ENCODE data around the gene NOS1AP. TPM values are rescaled to one million over a fixed set of nuclear protein-coding genes. Genes with fewer than 3 reads are reported as not detected.

NOS1AP gene
- polyA plus RNA-seq, 1 donor, result 2.7 TPM

- no CpG with 5 or more reads among the region's 2 CpGs for WGBS (ENCODE audit: insufficient coverage, low lambda C conversion rate)
- Histone ChIP-seq H3K4me1 (ENCODE audit: control insufficient read depth, insufficient read depth, low read length) (peaks cover 7% of the 10 kb centered on the region), H3K27me3 (ENCODE audit: control insufficient read depth, insufficient read depth, low read length) (no peaks in the 10 kb centered on the region), H3K9me3 (ENCODE audit: control insufficient read depth, low read depth, low read length) (no peaks in the 10 kb centered on the region), H3K36me3 (ENCODE audit: control insufficient read depth, insufficient read depth, low read length) (no peaks in the 10 kb centered on the region), H3K27ac (ENCODE audit: low read length) (no peak overlapping the region), H3K4me3 (ENCODE audit: low read length) (no peak overlapping the region)
- no peak for DNase-seq
Observed at GRCh38 chr1:162236618-162237017, 167.1 kb downstream of the NOS1AP start.

- Histone ChIP-seq H3K36me3 (ENCODE audit: control insufficient read depth, insufficient read depth, low read length) (no peaks in the 10 kb centered on the region), H3K9me3 (ENCODE audit: control insufficient read depth, low read depth, low read length) (no peaks in the 10 kb centered on the region), H3K4me3 (ENCODE audit: low read length) (no peak overlapping the region), H3K4me1 (ENCODE audit: control insufficient read depth, insufficient read depth, low read length) (peaks cover 7% of the 10 kb centered on the region), H3K27ac (ENCODE audit: low read length) (no peak overlapping the region), H3K27me3 (ENCODE audit: control insufficient read depth, insufficient read depth, low read length) (no peaks in the 10 kb centered on the region)
- no peak for DNase-seq
- WGBS (ENCODE audit: insufficient coverage, low lambda C conversion rate), result no CpG with 5 or more reads among the region's 4 CpGs
Observed at GRCh38 chr1:162240577-162240976, 171.1 kb downstream of the NOS1AP start.

- DNase-seq, result no peak
- Histone ChIP-seq H3K4me1 (ENCODE audit: control insufficient read depth, insufficient read depth, low read length) (peaks cover 18% of the 10 kb centered on the region), H3K4me3 (ENCODE audit: low read length) (no peak overlapping the region), H3K27ac (ENCODE audit: low read length) (no peak overlapping the region), H3K9me3 (ENCODE audit: control insufficient read depth, low read depth, low read length) (no peaks in the 10 kb centered on the region), H3K27me3 (ENCODE audit: control insufficient read depth, insufficient read depth, low read length) (no peaks in the 10 kb centered on the region), H3K36me3 (ENCODE audit: control insufficient read depth, insufficient read depth, low read length) (no peaks in the 10 kb centered on the region)
- 100% methylated on average over 3 of the region's 6 CpGs for WGBS (ENCODE audit: insufficient coverage, low lambda C conversion rate)
Observed at GRCh38 chr1:162242804-162243203, 173.3 kb downstream of the NOS1AP start.

- H3K27me3 ChIP-seq (ENCODE audit: control insufficient read depth, insufficient read depth, low read length), result no peaks in the 10 kb centered on the region
- H3K27ac ChIP-seq (ENCODE audit: low read length), result no peak overlapping the region
- no peak for DNase-seq
- no peaks in the 10 kb centered on the region for H3K36me3 ChIP-seq (ENCODE audit: control insufficient read depth, insufficient read depth, low read length)
- no peaks in the 10 kb centered on the region for H3K9me3 ChIP-seq (ENCODE audit: control insufficient read depth, low read depth, low read length)
- H3K4me3 ChIP-seq (ENCODE audit: low read length), result no peak overlapping the region
- peaks cover 11% of the 10 kb centered on the region for H3K4me1 ChIP-seq (ENCODE audit: control insufficient read depth, insufficient read depth, low read length)
- no CpG with 5 or more reads among the region's 3 CpGs for WGBS (ENCODE audit: insufficient coverage, low lambda C conversion rate)
Observed at GRCh38 chr1:162248854-162249535, 179.5 kb downstream of the NOS1AP start.

GRCh38 chr1:162250004-162250730 lies 180.7 kb downstream of the NOS1AP start:
- peaks cover 11% of the 10 kb centered on the region for H3K4me1 ChIP-seq (ENCODE audit: control insufficient read depth, insufficient read depth, low read length)
- H3K4me3 ChIP-seq (ENCODE audit: low read length), result no peak overlapping the region
- no peaks in the 10 kb centered on the region for H3K9me3 ChIP-seq (ENCODE audit: control insufficient read depth, low read depth, low read length)
- no peak for DNase-seq
- no peaks in the 10 kb centered on the region for H3K27me3 ChIP-seq (ENCODE audit: control insufficient read depth, insufficient read depth, low read length)
- no CpG with 5 or more reads among the region's 2 CpGs for WGBS (ENCODE audit: insufficient coverage, low lambda C conversion rate)
- no peaks in the 10 kb centered on the region for H3K36me3 ChIP-seq (ENCODE audit: control insufficient read depth, insufficient read depth, low read length)
- H3K27ac ChIP-seq (ENCODE audit: low read length), result no peak overlapping the region

GRCh38 chr1:162251102-162251501 lies 181.6 kb downstream of the NOS1AP start:
- WGBS (ENCODE audit: insufficient coverage, low lambda C conversion rate), result no CpG with 5 or more reads among the region's 2 CpGs
- Histone ChIP-seq H3K27ac (ENCODE audit: low read length) (no peak overlapping the region), H3K36me3 (ENCODE audit: control insufficient read depth, insufficient read depth, low read length) (no peaks in the 10 kb centered on the region), H3K4me1 (ENCODE audit: control insufficient read depth, insufficient read depth, low read length) (peaks cover 11% of the 10 kb centered on the region), H3K27me3 (ENCODE audit: control insufficient read depth, insufficient read depth, low read length) (no peaks in the 10 kb centered on the region), H3K4me3 (ENCODE audit: low read length) (no peak overlapping the region), H3K9me3 (ENCODE audit: control insufficient read depth, low read depth, low read length) (no peaks in the 10 kb centered on the region)
- no peak for DNase-seq

GRCh38 chr1:162252214-162252613 lies 182.7 kb downstream of the NOS1AP start:
- WGBS (ENCODE audit: insufficient coverage, low lambda C conversion rate), result no CpG with 5 or more reads among the region's 2 CpGs
- no peak for DNase-seq
- Histone ChIP-seq H3K36me3 (ENCODE audit: control insufficient read depth, insufficient read depth, low read length) (no peaks in the 10 kb centered on the region), H3K9me3 (ENCODE audit: control insufficient read depth, low read depth, low read length) (no peaks in the 10 kb centered on the region), H3K27ac (ENCODE audit: low read length) (no peak overlapping the region), H3K27me3 (ENCODE audit: control insufficient read depth, insufficient read depth, low read length) (no peaks in the 10 kb centered on the region), H3K4me1 (ENCODE audit: control insufficient read depth, insufficient read depth, low read length) (peaks cover 4% of the 10 kb centered on the region), H3K4me3 (ENCODE audit: low read length) (no peak overlapping the region)

- Histone ChIP-seq H3K27ac (ENCODE audit: low read length) (no peak overlapping the region), H3K4me3 (ENCODE audit: low read length) (no peak overlapping the region), H3K27me3 (ENCODE audit: control insufficient read depth, insufficient read depth, low read length) (no peaks in the 10 kb centered on the region), H3K36me3 (ENCODE audit: control insufficient read depth, insufficient read depth, low read length) (no peaks in the 10 kb centered on the region), H3K4me1 (ENCODE audit: control insufficient read depth, insufficient read depth, low read length) (no peaks in the 10 kb centered on the region), H3K9me3 (ENCODE audit: control insufficient read depth, low read depth, low read length) (no peaks in the 10 kb centered on the region)
- 100% methylated on average over 3 of the region's 3 CpGs for WGBS (ENCODE audit: insufficient coverage, low lambda C conversion rate)
- DNase-seq, result no peak
Observed at GRCh38 chr1:162253790-162254189, 184.3 kb downstream of the NOS1AP start.

GRCh38 chr1:162256287-162256686 lies 186.8 kb downstream of the NOS1AP start:
- Histone ChIP-seq H3K27me3 (ENCODE audit: control insufficient read depth, insufficient read depth, low read length) (no peaks in the 10 kb centered on the region), H3K4me1 (ENCODE audit: control insufficient read depth, insufficient read depth, low read length) (no peaks in the 10 kb centered on the region), H3K4me3 (ENCODE audit: low read length) (no peak overlapping the region), H3K9me3 (ENCODE audit: control insufficient read depth, low read depth, low read length) (peaks cover 2% of the 10 kb centered on the region), H3K36me3 (ENCODE audit: control insufficient read depth, insufficient read depth, low read length) (no peaks in the 10 kb centered on the region), H3K27ac (ENCODE audit: low read length) (no peak overlapping the region)
- WGBS (ENCODE audit: insufficient coverage, low lambda C conversion rate), result no CpG with 5 or more reads among the region's 4 CpGs
- no peak for DNase-seq

- H3K27ac ChIP-seq (ENCODE audit: low read length), result no peak overlapping the region
- DNase-seq, result no peak
Observed at GRCh38 chr1:162258394-162258793, 188.9 kb downstream of the NOS1AP start.

More at GRCh38 chr1:162258394-162258793, 188.9 kb downstream of the NOS1AP start:
- H3K9me3 ChIP-seq (ENCODE audit: control insufficient read depth, low read depth, low read length), result peaks cover 4% of the 10 kb centered on the region
- WGBS (ENCODE audit: insufficient coverage, low lambda C conversion rate), result no CpG with 5 or more reads among the region's 2 CpGs
- H3K4me3 ChIP-seq (ENCODE audit: low read length), result no peak overlapping the region
- H3K36me3 ChIP-seq (ENCODE audit: control insufficient read depth, insufficient read depth, low read length), result no peaks in the 10 kb centered on the region
- H3K4me1 ChIP-seq (ENCODE audit: control insufficient read depth, insufficient read depth, low read length), result no peaks in the 10 kb centered on the region
- no peaks in the 10 kb centered on the region for H3K27me3 ChIP-seq (ENCODE audit: control insufficient read depth, insufficient read depth, low read length)
